GM19239 (cell line): ENCODE data around the gene SH2D6.
"Not testable (repeated sequence)": the region's sequence is repeated elsewhere in the genome, so short reads cannot be mapped to it uniquely, and the experiment has no call there.

Experiments used
- DNase-seq: peaks from one replicate; pipeline ENCODE4 v3.0.0; 2011; ENCODE audit warnings: low spot score; ENCODE audit not compliant: insufficient read length
- FAIRE-seq: peaks from 2 replicates; lab custom pipeline; 2011; peaks lifted over from hg19 to GRCh38; lab: Jason Lieb, UNC

The SH2D6 gene

DNA sequence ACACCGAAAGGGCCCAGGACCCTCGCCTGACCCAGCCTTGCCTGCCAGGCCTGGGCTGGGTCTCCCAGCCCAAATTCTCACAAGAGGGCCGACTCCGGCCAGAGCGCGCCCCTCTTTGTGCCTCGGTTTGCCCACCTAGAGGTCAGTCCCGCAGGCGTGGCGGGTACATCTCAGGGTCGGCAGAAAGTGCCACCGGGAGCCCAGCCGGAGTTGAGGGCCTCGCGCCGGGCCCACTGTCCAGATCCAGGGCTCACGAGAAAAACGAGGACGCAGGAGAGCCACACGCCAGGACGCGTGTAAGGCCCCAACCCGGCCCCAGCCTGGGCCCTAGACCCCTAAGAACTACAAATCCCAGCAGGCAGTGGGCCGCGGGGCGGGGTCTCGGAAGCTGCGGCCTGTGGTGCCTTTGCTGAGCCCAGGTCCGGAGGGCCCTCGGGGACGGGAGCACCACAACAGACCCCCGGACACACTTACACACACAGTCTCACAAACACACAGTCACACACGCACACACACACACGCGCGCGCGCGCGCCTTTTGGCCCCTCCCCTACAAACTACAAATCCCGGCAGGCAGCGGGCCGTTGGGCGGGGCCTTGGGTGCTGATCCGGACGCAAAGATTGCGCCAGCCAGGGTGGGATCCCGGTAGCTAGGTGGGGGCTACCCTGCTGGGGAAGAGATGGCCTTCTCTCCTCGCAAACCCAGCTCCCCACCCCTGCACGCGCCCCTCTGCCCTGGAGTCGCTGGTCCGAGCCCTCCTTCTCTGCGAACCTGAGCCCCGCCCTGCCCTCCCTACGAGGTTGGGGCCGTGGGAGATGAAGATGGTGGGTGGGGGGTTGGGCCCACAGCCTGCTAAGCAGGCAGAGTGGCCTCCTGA lies at the start of gene SH2D6:
SH2D6 (plus strand) TSS at position 583 of the 877 bp plus-strand sequence. CDS start 10,752 bp downstream, outside the sequence.
- FAIRE-seq: no peak
- peak; percentile 87 for DNase-seq

DNA sequence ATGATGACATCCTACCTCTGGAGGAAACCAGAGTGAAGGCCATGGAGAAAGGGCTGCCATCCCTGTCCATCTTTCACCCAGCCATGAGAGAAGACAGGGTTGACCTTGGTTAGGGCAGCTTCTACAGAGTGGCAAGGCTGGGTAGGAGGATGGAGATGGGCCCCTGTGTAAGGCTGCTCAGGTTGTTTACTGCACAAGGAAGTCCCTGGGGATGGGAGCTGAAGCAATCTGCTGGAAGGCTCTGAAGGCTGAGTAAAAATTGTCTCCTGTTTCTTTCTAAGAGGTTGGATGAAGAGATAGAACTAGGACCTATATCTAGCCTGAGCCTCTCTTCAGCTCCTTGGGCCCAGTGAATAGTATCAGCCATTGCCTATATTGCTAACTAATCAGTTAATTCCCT lies 49.6 kb upstream of the SH2D6 start:
- DNase-seq (no peak), FAIRE-seq (no peak)

DNA sequence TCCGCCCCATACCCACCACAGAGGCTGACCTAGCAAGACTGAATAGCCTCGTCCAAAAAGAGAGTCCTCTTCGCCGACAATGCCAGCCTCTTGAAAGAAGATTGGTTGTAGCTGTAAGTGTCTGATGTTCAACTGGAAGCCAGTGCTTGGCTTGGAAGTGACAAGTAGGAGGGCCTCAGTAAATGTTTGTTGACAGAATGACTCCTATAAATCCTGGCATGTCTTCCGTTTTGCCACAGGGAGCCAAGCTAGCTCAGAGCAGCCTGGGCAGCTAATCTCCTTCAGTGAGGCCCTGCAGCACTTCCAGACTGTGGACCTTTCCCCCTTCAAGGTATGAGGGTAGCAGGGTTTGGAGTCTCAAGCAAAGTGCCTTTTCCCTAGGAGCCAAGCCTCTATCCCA lies 49.0 kb upstream of the SH2D6 start:
- FAIRE-seq (no peak), DNase-seq (no peak)

DNA sequence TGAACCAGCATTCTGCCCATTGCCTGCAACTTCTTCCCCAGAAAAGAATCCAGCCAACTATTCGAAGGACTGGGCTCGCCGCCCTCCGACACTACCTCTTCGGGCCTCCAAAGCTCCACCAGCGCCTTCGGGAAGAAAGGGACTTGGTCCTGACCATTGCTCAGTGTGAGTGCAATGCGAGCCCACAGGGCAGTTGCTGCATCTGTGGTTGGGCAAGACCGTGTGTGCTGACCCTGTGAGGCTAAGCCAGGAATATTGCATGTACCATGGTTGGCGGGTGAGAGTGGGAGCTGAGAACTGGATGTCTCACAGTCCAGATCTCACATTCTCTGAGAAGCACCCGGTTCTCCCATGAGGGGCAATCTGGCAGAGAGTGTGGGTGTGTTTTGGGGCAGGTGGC lies 47.5 kb upstream of the SH2D6 start:
- FAIRE-seq (no peak), DNase-seq (no peak)

DNA sequence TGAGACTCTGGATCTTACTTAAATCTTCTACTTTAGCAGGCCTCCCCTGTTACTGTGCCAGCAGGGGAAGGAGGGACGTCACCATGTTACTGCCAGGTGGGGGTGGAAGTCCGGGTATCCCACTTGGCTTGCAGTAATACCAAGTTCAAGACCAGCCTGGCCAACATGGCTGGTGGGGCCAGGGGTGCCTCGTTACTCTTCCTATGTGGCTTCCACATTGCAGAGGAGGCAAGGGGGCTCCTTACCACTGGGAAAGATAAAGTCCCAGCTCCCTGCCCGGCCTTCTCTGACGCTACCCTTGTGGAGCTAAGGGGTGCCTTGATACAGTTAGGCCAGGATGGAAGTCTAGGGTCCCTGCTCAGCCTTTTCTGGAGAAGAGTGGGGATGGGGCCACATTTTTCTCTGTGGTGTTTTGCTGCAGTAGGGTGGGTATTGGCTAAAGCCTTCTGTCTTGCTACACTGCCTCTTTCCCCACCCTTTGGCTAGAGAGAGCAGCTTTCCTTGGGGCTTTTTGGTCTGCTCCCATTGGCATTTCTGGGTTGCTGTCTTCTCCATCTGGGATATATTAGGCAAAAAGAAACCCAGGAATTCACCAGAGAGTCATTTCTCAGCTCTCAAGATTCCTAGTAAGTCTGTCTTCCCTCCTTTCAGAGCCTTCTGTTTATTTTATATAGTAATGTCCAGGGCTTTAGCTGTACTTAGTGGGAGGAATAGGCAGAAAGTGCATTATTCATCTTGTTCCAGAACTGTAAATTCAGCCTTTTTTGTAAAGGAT lies 42.0 kb upstream of the SH2D6 start:
- DNase-seq (no peak), FAIRE-seq (no peak)

DNA sequence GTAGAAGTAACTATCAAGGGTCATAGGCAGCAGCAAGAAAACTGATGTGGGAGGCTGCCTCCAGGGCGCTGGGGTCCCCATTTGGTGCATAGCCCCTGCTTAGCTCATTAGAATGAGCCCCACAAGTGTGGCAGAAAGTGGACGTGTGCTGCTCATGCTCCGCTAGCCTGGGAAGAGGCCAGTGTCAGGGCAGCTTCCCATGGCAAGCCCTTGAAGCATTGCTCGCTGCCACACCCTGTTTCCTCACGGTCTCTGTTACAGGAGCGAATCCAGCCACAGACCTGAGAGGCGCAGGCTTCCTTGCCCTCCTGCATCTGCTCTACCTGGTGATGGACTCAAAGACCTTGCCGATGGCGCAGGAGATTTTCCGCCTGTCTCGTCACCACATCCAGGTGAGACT lies 41.4 kb upstream of the SH2D6 start:
- DNase-seq (no peak), FAIRE-seq (no peak)

DNA sequence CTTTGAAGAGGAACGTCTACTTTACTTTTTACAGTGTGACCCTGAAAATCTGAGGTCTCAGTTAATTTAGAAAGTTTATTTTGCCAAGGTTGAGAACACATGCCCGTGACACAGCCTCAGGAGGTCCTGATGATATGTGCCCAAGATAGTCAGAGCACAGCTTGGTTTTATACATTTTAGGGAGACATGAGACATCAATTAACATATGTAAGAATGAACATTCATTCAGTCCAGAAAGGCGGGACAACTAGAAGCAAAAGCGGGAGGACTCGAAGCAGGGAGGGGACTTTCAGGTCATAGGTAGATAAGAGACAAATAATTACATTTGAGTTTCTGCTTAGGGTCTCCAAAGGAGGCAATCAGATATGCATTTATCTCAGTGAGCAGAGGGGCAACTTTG lies 40.3 kb upstream of the SH2D6 start:
- FAIRE-seq (no peak), DNase-seq (no peak)

DNA sequence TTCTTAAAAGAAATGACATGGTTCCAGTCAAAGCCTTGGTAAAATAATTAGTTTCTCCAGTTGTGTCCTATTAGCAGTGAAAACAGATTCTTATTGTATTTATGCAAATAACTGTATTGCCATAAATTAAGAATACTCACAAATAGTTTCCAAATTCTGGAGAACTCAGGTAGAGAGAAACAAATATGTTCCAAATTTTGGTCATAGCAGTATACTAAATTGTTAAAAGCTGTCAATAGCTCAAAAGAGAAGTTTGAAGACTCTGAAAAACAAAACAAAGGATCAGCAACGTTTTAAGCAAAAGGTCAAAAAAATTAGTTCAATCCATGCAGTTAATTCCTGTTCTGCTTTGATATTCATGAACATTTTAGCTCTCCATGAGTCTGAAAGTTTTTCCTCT lies 38.5 kb upstream of the SH2D6 start:
- FAIRE-seq: no peak
- DNase-seq: no peak

DNA sequence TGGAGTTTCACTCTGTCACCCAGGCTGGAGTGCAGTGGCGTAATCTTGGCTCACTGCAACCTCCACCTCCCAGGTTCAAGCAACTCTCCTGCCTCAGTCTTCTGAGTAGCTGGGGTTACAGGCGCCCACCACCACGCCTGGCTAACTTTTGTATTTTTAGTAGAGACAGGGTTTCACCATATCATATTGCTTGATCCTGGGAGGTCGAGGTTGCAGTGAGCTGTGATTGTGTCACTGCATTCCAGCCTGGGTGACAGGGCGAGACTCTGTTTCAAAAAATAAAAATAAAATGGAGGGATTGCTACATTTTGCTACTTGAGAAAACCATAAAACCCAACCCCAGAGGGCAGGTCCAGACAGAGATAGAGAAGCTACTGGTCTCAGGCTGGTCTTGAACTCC lies 35.4 kb upstream of the SH2D6 start:
- DNase-seq, FAIRE-seq: not testable (repeated sequence)

DNA sequence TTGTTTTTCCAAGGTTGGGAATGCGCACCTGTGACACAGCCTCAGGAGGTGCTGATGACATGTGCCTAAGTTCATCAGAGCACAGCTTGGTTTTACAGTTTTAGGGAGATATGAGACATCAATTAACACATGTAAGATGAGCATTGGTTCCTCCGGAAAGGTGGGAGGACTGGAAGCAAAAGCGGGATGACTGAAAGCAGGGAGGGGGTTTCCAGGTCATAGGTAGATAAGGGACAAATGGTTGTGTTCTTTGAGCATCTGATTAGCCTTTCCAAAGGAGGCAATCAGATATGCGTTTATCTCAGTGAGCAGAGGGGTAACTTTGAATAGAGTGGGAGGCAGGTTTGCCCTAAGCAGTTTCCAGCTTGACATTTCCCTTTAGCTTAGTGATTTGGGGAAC lies 34.7 kb upstream of the SH2D6 start:
- FAIRE-seq (no peak), DNase-seq (no peak)

DNA sequence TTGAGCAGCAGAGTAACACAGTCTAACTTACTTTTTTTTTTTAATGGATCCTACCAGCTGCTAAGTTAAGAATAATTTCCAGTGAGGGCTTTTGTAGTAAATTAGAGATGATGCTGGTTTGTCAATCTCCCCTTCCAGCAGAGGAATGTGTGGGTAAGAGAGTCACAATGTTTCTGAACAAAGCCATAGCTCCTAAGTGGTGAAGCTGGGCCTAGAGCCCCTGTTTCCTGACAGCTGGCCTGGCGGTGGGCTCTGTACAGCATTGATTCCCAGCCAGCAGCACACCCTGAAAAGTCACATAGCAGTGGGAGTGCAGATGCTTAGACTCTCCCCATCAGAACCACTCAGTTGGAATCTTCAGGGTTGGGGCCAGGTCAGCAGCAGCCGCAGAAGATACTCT lies 32.8 kb upstream of the SH2D6 start:
- DNase-seq: no peak
- FAIRE-seq: no peak

DNA sequence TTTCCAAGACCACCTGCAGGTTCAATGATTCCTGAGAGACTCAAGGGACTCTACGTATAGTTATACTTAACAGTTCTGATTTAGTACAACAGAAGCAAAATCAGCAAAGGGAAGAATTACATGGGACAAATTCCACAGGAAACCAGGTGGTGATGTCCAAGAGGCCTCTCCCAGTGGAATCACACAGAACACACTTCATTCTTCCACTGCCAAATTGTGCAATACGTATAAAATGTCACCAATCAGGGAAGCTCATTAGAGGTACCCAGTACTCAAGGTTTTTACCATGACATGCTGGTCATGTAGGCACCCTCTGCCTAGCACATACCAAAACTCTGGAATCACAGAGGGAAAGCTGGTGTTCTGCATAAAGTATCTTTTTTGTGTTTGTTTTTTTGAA lies 30.8 kb upstream of the SH2D6 start:
- FAIRE-seq (no peak), DNase-seq (no peak)

DNA sequence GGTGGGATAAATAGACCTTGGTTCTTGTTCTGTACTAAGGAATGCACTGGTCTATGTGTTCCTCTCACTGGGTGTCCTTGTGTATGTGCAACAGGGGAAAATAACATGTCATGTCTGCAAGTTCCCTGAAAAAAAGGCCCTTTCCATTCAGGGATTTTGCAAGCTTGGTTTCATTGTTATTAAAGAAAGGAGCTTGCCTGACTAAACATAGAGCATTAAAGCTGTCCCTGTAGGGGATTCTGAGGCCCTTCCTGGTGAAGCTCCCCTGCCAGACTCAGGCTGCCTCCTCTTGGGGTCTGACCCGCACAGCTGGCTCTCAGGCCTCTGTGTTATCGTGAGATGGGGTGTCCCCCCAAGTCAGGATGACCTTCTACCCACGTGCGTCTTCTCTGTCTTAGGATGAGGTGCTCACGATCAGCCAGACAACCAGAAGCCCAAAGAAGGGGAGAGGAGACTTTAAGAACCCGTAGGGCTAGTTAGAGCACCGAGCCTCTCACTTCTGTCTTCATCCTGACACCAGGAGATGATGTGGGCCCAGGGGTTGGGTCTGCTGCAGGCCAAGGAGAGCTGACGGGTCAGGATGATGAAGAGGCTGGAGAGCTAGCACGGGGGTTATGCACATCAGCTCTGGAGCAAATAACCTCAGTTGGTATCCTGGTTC lies 29.5 kb upstream of the SH2D6 start:
- FAIRE-seq (no peak), DNase-seq (no peak)

DNA sequence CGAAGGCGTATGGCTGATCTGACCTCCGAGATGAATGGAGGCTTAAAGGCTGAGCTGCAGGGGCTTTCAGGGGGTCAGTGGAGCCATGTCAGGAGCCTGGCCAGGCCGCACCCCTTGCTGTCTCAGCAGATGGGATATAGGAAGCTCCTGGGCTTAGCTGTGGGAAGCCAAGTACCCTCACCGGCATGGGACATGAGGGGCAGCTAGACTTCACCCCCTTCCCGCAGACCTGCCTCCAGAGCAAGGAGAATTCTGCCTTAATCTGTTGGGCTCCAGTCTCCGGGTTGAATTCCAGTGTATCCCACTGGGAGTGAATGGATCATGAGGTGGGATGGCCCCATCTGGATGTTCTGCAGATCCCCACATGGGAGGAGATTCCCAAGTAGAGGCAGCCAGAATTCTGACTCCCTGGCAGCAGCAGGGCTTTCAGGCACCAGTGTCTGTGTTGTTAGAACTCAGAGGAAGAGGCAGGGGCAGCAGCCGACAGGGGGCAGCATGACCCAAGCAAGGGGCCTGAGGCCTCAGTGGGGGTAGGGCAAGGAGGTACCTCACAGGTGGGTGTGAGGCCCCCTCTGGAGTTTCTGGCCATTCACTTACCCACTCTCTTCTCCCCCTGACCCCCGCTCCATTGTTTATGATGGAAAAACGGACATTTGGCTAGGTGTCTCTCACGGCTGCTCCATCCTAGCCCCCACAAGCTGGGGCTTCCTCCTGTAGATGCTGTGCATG lies 27.4 kb upstream of the SH2D6 start:
- peak; percentile 36 for DNase-seq
- no peak for FAIRE-seq

DNA sequence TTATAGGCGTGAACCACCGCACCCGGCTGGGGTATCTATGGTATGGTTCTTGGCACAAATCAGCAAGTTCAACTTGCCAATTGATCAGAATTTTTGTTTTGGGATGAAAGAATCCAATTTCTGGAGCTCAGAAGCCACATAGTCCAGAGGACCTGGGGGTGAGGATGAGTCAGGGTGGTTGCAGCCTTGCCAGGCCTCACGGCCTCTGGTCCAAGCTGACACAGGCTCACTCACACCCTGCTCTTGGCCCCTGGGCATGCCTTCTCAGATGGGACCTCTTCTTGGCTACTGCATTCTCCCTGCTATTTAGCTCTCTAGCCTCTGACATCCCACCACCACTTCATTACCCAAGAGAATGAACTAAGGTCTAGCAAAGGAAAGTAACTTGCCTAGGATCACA lies 24.7 kb upstream of the SH2D6 start:
- FAIRE-seq: no peak
- DNase-seq: no peak

DNA sequence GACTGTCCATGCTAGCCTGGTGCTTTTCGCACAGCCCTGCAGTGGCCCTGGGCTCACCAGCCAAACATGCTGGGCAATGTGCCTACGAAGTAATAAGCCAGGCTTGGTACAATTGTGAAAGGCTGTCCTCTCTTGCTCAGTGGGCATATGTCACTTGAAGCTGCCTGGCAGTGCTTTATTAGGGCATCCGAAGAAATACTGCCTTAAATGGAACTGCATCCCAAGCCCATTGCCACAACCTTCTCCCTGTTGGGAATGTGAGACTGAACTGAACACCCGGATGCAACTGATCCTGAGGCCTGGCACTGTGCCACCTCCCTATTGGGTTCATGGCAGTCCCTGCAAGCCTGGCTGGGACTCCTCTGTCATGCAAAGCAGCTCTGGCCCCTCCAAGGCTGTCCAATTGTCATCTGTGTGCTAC lies 24.2 kb upstream of the SH2D6 start:
- FAIRE-seq: no peak
- DNase-seq: no peak

DNA sequence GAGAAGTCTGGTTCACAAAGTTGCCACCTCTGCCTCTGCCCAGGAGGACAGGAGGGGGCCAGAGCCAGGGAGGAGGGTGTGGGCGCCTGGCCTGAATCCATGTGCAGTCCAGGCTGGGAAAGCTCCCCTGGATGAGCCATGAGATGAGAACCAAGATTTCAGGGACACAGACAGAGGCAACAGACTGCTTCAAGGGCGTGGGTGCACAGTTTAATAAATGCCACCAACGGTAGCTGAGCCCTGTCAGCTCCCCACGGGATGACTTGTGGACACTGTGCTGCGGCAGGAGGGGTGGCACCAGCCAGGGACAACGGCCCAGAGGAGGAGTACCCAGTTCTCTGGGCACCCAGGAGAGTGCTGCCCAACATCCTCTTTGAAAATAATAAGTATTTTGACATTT lies 23.5 kb upstream of the SH2D6 start:
- no peak for DNase-seq
- FAIRE-seq: no peak

DNA sequence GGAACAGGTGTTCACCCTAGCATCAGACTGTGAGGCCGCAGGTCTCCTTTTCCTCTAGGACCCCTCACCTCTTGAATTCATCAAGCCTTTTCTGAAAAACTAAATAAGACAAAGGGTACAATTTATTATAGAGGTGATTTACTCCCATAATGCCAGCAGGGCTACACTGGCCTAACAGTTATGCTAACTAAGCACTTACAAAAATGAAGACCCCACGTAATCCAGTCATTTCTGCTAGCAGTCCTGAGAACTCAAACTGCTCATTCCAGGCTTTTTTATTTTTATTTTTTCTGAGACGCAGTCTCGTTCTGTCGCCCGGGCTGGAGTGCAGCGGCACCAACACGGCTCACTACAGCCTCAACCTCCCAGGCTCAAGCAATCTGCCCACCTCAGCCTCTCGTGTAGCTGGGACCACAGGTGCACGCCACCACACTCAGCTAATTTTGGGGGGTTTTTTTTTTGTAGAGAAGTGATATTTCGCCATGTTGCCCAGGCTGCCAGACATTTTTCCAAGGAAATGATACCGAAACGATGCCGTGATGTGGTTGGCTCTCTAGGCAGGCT lies 22.5 kb upstream of the SH2D6 start:
- no peak for FAIRE-seq
- no peak for DNase-seq

DNA sequence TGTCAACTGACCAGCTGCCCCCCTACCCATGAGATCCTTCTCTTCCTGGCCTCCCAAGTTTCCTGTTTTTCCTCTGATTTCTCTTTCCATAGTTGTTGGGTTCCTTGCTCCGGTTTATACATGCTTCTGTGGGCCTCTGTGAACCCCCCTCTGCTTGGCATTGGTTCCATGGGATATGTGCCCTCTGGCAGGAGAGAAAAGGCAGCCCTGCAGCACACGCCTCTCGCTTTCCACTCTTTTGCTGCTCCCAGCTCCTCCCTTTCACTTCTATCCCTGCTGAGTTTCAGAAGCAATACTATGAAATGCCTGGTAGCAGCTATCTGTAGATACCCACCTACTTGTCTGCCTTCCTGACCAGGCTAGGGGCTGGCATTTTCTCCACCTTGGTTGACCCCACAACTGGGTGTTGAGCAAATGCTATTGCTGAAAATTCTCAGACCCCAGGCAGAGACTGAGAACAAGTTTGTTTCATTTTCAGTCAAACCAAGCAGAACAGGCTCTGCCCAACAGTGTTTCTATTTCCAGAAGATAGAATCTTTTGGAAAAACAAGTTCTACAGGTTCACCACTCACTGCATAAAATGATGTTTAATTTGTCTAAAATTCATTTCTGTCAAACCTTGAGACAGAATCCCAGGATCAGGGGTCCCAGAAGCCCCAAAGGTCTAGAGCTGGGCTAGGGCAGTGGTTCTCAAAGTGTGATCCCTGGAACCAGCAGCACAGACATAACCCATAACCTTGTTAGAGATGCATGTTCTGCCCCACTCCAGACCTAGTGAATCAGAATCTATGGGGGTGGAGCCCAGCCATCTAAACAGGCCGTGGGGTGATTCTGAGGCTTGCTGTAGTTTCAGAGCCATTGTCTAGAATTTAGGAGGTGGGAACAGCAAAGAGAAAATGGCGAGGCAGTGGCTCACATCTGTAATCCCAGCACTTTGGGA lies 21.7 kb upstream of the SH2D6 start:
- DNase-seq: no peak
- no peak for FAIRE-seq
